ENCODE data around the gene PHETA2. TPM values are rescaled to one million over a fixed set of nuclear protein-coding genes. Genes with fewer than 3 reads are reported as not detected.

PHETA2 gene
- 16.9 and 26.6 TPM in 2 replicates for total RNA-seq

GRCh38 chr22:42074132-42074811 is at the start of gene PHETA2:
TSS of gene PHETA2 (plus strand) at chr22:42074248. CDS start at chr22:42077294, 3,046 bp downstream.

GRCh38 chr22:42070517-42071422 is 3.3 kb upstream of the PHETA2 start, which contains the start of gene NAGA:
TSS of gene NAGA (minus strand) at chr22:42070812. CDS start at chr22:42070297, 515 bp downstream.

DNA sequence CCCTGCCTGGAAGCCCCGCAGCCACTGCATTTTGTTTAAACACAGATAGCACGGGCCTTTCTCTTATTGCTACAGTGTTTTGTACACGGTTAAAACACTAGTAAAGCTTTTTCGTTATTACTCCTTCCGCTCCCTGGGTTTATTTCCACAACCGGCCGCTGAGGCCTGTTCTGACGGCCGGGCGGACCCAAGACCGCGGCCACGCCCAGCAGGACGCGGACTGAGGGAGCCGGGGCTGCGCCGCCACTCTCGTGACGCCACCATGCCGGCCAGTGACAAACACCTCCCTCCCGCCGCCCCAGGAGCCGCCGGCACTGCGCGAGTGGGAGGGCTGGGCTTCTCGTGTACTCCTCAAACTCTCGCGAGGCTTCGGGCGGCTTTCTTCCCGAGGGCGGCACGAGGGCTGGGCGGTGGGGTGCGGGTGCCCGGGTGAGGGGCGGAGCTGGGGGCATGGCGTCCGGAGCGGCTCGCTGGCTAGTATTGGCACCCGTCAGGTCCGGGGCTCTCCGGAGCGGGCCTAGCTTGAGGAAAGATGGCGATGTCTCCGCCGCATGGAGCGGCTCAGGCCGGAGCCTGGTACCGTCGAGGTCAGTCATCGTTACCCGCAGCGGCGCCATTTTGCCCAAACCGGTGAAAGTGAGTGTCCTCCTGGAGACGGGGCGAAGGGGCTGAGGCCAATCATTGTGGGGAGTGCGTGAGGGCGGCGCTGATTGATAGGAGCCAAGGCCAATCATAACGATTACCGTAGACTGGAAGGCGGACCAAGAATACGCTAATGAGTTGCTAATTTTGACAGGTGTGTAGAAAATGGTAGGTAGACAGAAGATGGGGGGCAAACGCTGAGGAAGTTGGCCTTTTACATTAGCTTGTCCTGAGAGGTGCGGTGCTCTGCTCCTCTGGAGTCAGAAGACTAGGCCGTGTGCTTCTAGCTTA is 5.5 kb downstream of the PHETA2 start, which contains the start of gene SMDT1:
SMDT1 (plus strand) TSS at position 382 of the 933 bp plus-strand sequence; CDS start at position 451, 69 bp downstream.

GRCh38 chr22:42090596-42091454 is 16.8 kb downstream of the PHETA2 start, which contains the start of gene NDUFA6:
TSS of gene NDUFA6 (minus strand) at chr22:42090772. CDS start at chr22:42090744, 28 bp downstream.

Other genes with a start within 250 kb of the PHETA2 start
- 39.5 and 40.0 TPM in 2 replicates for gene SREBF2, start 241.1 kb upstream of the PHETA2 start, total RNA-seq
- gene SHISA8, start 159.2 kb upstream of the PHETA2 start, total RNA-seq = not detected in 2 replicates
- 0.15 TPM in 1 of 2 replicates, not detected in the other for gene TNFRSF13C, start 147.4 kb upstream of the PHETA2 start, total RNA-seq
- 19.8 and 32.7 TPM in 2 replicates for gene CENPM, start 127.1 kb upstream of the PHETA2 start, total RNA-seq
- 0.15 TPM in 1 of 2 replicates, not detected in the other for gene SEPTIN3, start 104.8 kb upstream of the PHETA2 start, total RNA-seq
- under 0.01 and 0.15 TPM in 2 replicates for gene WBP2NL, start 75.5 kb upstream of the PHETA2 start, total RNA-seq
- gene NAGA, start 3.4 kb upstream of the PHETA2 start, total RNA-seq = 37.4 and 49.1 TPM in 2 replicates
- 5.2 and 6.7 TPM in 2 replicates for gene SMDT1, start 5.5 kb downstream of the PHETA2 start, total RNA-seq
- gene NDUFA6, start 16.5 kb downstream of the PHETA2 start, total RNA-seq = 58.5 and 74.8 TPM in 2 replicates
- gene CYP2D6, start 56.6 kb downstream of the PHETA2 start, total RNA-seq = not detected in 2 replicates
- gene TCF20, start 196.4 kb downstream of the PHETA2 start, total RNA-seq = 16.0 and 18.5 TPM in 2 replicates

Measured in epithelial cell of umbilical artery (primary cell).